HFFc6 (cell line): Measurements from ENCODE around the gene CACNA2D2. TPM values are rescaled to one million over a fixed set of nuclear protein-coding genes. Genes with fewer than 3 reads are reported as not detected.
A peak's percentile ranks its signal among the peaks of the same experiment; 100 is the strongest.

Source experiments
- DNase-seq: peaks from one replicate; pipeline ENCODE4 v3.0.0-alpha.2; 2018
- H3K27ac Mint-ChIP-seq: 2 replicates; pipeline ENCODE4 v1.8.0; 2020; ENCODE audit warnings: mild to moderate bottlenecking, mixed read lengths
- H3K27me3 Mint-ChIP-seq: 2 replicates; pipeline ENCODE4 v1.8.0; 2021; ENCODE audit warnings: mild to moderate bottlenecking, moderate library complexity, mixed read lengths; ENCODE audit not compliant: insufficient read depth
- H3K36me3 Mint-ChIP-seq: 2 replicates; pipeline ENCODE4 v1.8.0; 2021; ENCODE audit warnings: low read depth, mixed read lengths
- H3K4me1 Mint-ChIP-seq: 2 replicates; pipeline ENCODE4 v1.8.0; 2020; ENCODE audit warnings: low read depth, mixed read lengths
- H3K4me3 Mint-ChIP-seq: 2 replicates; pipeline ENCODE4 v1.8.0; 2020; ENCODE audit warnings: mild to moderate bottlenecking, moderate library complexity, mixed read lengths
- H3K9me3 Mint-ChIP-seq: 2 replicates; pipeline ENCODE4 v1.8.0; 2020; ENCODE audit warnings: mild to moderate bottlenecking, mixed read lengths
- CTCF ChIP-seq: fragments of 200-600 bp; sonication (generic); IDR thresholded peaks from 2 replicates; pipeline ENCODE4 v1.5.0; 2021; ENCODE audit warnings: antibody characterized with exemption, mild to moderate bottlenecking
- total RNA-seq, 6 experiments: library from RNA; stranded (reverse); fragmentation: NEBNext Ultra II Directional; extraction: Animal tissue kit (Norgen Biotek cat#: 25700); gene quantifications; 2 replicates in 1 of 6; 3 replicates in 5 of 6; pipeline ENCODE4 v1.2.3, GENCODE V29; 2021

The CACNA2D2 gene
- total RNA-seq, 6 experiments from 2014 or later, result 0.09 TPM; not detected in 5

GRCh38 chr3:50447290-50447840, 56.1 kb downstream of the CACNA2D2 start:
- Mint-ChIP-seq H3K4me3 (no peak overlapping the region), H3K9me3 (no peaks in the 10 kb centered on the region), H3K36me3 (no peaks in the 10 kb centered on the region), H3K4me1 (no peaks in the 10 kb centered on the region), H3K27me3 (peaks cover 45% of the 10 kb centered on the region), H3K27ac (no peak overlapping the region)
- TF ChIP-seq CTCF, result no peak
- DNase-seq, result no peak

GRCh38 chr3:50445919-50446318, 57.5 kb downstream of the CACNA2D2 start:
- Mint-ChIP-seq H3K4me1 (no peaks in the 10 kb centered on the region), H3K36me3 (no peaks in the 10 kb centered on the region), H3K27me3 (peaks cover 45% of the 10 kb centered on the region), H3K9me3 (no peaks in the 10 kb centered on the region), H3K27ac (no peak overlapping the region), H3K4me3 (no peak overlapping the region)
- no peak for TF ChIP-seq CTCF
- no peak for DNase-seq

GRCh38 chr3:50444782-50445181, 58.7 kb downstream of the CACNA2D2 start:
- no peak overlapping the region for H3K27ac Mint-ChIP-seq
- no peak for DNase-seq
- no peaks in the 10 kb centered on the region for H3K4me1 Mint-ChIP-seq
- no peak for TF ChIP-seq CTCF
- H3K4me3 Mint-ChIP-seq, result no peak overlapping the region
- no peaks in the 10 kb centered on the region for H3K36me3 Mint-ChIP-seq
- H3K9me3 Mint-ChIP-seq, result no peaks in the 10 kb centered on the region
- H3K27me3 Mint-ChIP-seq, result peaks cover 49% of the 10 kb centered on the region

- Mint-ChIP-seq H3K4me3 (no peak overlapping the region), H3K4me1 (no peaks in the 10 kb centered on the region), H3K9me3 (no peaks in the 10 kb centered on the region), H3K27ac (no peak overlapping the region), H3K36me3 (no peaks in the 10 kb centered on the region), H3K27me3 (peaks cover 49% of the 10 kb centered on the region)
- TF ChIP-seq CTCF, result no peak
- peak; percentile 10 for DNase-seq
Observed at GRCh38 chr3:50444213-50444612, 59.2 kb downstream of the CACNA2D2 start.

- no peak for DNase-seq
- Mint-ChIP-seq H3K27ac (no peak overlapping the region), H3K9me3 (no peaks in the 10 kb centered on the region), H3K4me3 (no peak overlapping the region), H3K27me3 (peaks cover 44% of the 10 kb centered on the region), H3K36me3 (no peaks in the 10 kb centered on the region), H3K4me1 (no peaks in the 10 kb centered on the region)
- no peak for TF ChIP-seq CTCF
Observed at GRCh38 chr3:50442945-50443579, 60.4 kb downstream of the CACNA2D2 start.
